GM21423 (cell line): ENCODE results near the gene HEG1.

Experiments used
- ATAC-seq: cut with Tn5 transposase; IDR thresholded peaks from one replicate; pipeline ENCODE4 v1.9.1; 2021; ENCODE audit warnings: mild to moderate bottlenecking, moderate library complexity; ENCODE audit not compliant: unreplicated experiment

The HEG1 gene

GRCh38 chr3:125069968-125070745, 14.4 kb upstream of the HEG1 start:
- no peak for ATAC-seq

- no peak for ATAC-seq
Observed at GRCh38 chr3:125069452-125069851, 13.7 kb upstream of the HEG1 start.

- no peak for ATAC-seq
Observed at GRCh38 chr3:125068265-125068664, 12.5 kb upstream of the HEG1 start.

- no peak for ATAC-seq
Observed at GRCh38 chr3:125067225-125067624, 11.4 kb upstream of the HEG1 start.

GRCh38 chr3:125062904-125063618, 7.3 kb upstream of the HEG1 start:
- no peak for ATAC-seq

GRCh38 chr3:125061646-125062045, 5.8 kb upstream of the HEG1 start:
- no peak for ATAC-seq

GRCh38 chr3:125061170-125061569, 5.4 kb upstream of the HEG1 start:
- ATAC-seq = no peak

- ATAC-seq = no peak
Observed at GRCh38 chr3:125059488-125060245, 3.9 kb upstream of the HEG1 start.

GRCh38 chr3:125058959-125059358, 3.2 kb upstream of the HEG1 start:
- no peak for ATAC-seq

GRCh38 chr3:125058529-125058928, 2.7 kb upstream of the HEG1 start:
- ATAC-seq = no peak

GRCh38 chr3:125057186-125057850, 1.5 kb upstream of the HEG1 start:
- no peak for ATAC-seq

- peak; percentile 23 for ATAC-seq
Observed at GRCh38 chr3:125055331-125055912, 375 bp downstream of the HEG1 start.

- ATAC-seq = no peak
Observed at GRCh38 chr3:125054449-125055329, 1.1 kb downstream of the HEG1 start.

GRCh38 chr3:125054062-125054448, 1.7 kb downstream of the HEG1 start:
- no peak for ATAC-seq

- ATAC-seq = no peak
Observed at GRCh38 chr3:125053304-125053699, 2.5 kb downstream of the HEG1 start.

- ATAC-seq = no peak
Observed at GRCh38 chr3:125052624-125053303, 3.0 kb downstream of the HEG1 start.

- ATAC-seq = no peak
Observed at GRCh38 chr3:125051715-125052581, 3.8 kb downstream of the HEG1 start.

GRCh38 chr3:125051205-125051604, 4.6 kb downstream of the HEG1 start:
- ATAC-seq = no peak
